Keratinocyte (primary cell): ENCODE data around the gene MAJIN. TPM values are rescaled to one million over a fixed set of nuclear protein-coding genes. Genes with fewer than 3 reads are reported as not detected.

ENCODE experiments used
- DNase-seq: peaks from one replicate; pipeline ENCODE4 v3.0.0-alpha.2; 2011; ENCODE audit warnings: low read depth, missing footprints, low spot score
- FAIRE-seq: peaks from 2 replicates; lab custom pipeline; 2011; peaks lifted over from hg19 to GRCh38; lab: Jason Lieb, UNC
- H2AFZ ChIP-seq: 2 replicates; pipeline ENCODE4 v1.6.0; 2012; ENCODE audit warnings: low read length, control low read depth, inconsistent platforms; ENCODE audit not compliant: control insufficient read depth
- H3K27ac ChIP-seq: 2 replicates; pipeline ENCODE4 v1.5.1; 2011; ENCODE audit warnings: low read length; ENCODE audit not compliant: control insufficient read depth, insufficient read depth
- H3K27me3 ChIP-seq: 3 replicates; pipeline ENCODE4 v1.6.0; 2011; ENCODE audit warnings: low read length; ENCODE audit not compliant: control insufficient read depth, insufficient read depth; ENCODE audit errors: extremely low read depth
- H3K36me3 ChIP-seq, 2 experiments: 2 replicates in 1 of 2; 3 replicates in 1 of 2; pipeline ENCODE4 v1.5.1; 2011; ENCODE audit warnings: low read length in 2 of 2, mild to moderate bottlenecking in 1 of 2; ENCODE audit not compliant: control insufficient read depth in 2 of 2, insufficient read depth in 2 of 2; ENCODE audit errors: extremely low read depth in 1 of 2
- H3K4me1 ChIP-seq: 3 replicates; pipeline ENCODE4 v1.5.1; 2011; ENCODE audit warnings: low read length; ENCODE audit not compliant: control insufficient read depth, insufficient read depth; ENCODE audit errors: extremely low read depth
- H3K4me2 ChIP-seq: 3 replicates; pipeline ENCODE4 v1.6.0; 2011; ENCODE audit warnings: low read depth, low read length; ENCODE audit not compliant: control insufficient read depth, insufficient read depth; ENCODE audit errors: extremely low read depth
- H3K4me3 ChIP-seq, 3 experiments: fragments of 200-600 bp in 1 of 3; sonication (generic) in 1 of 3; 2 replicates in 2 of 3; 3 replicates in 1 of 3; pipeline ENCODE4 v1.5.1; 2011 to 2016; ENCODE audit warnings: low read length in 3 of 3, mild to moderate bottlenecking in 3 of 3, control low read depth in 2 of 3, inconsistent platforms in 1 of 3, low read depth in 1 of 3, mixed read lengths in 1 of 3, mixed run types in 1 of 3, moderate library complexity in 1 of 3; ENCODE audit not compliant: control insufficient read depth in 2 of 3, insufficient read depth in 2 of 3; ENCODE audit errors: extremely low read depth in 1 of 3
- H3K79me2 ChIP-seq: 2 replicates; pipeline ENCODE4 v1.6.0; 2012; ENCODE audit warnings: low read length; ENCODE audit not compliant: control insufficient read depth, insufficient read depth
- H3K9ac ChIP-seq: 3 replicates; pipeline ENCODE4 v1.6.0; 2011; ENCODE audit warnings: low read length; ENCODE audit not compliant: control insufficient read depth, insufficient read depth; ENCODE audit errors: extremely low read depth
- H3K9me1 ChIP-seq: 3 replicates; pipeline ENCODE4 v1.6.0; 2011; ENCODE audit warnings: low read length; ENCODE audit not compliant: control insufficient read depth, insufficient read depth; ENCODE audit errors: extremely low read depth
- H3K9me3 ChIP-seq: 2 replicates; pipeline ENCODE4 v1.5.1; 2012; ENCODE audit warnings: low read depth, low read length; ENCODE audit not compliant: control insufficient read depth
- H4K20me1 ChIP-seq: 3 replicates; pipeline ENCODE4 v1.6.0; 2011; ENCODE audit warnings: low read length; ENCODE audit not compliant: control insufficient read depth, insufficient read depth; ENCODE audit errors: extremely low read depth
- CTCF ChIP-seq, 3 experiments: IDR thresholded peaks in 1 of 3; conservative IDR thresholded peaks in 1 of 3; optimal IDR thresholded peaks in 1 of 3; 2 replicates in 2 of 3; 3 replicates in 1 of 3; pipeline versions ENCODE3 to v1.5.1; 2011; ENCODE audit warnings: low read length in 3 of 3, mild to moderate bottlenecking in 3 of 3, moderate library complexity in 2 of 3, control low read depth in 1 of 3, inconsistent platforms in 1 of 3; ENCODE audit not compliant: insufficient read depth in 2 of 3; ENCODE audit errors: extremely low read depth in 1 of 3
- EZH2 ChIP-seq: IDR thresholded peaks from one replicate; pipeline ENCODE4 v1.6.1; 2012; ENCODE audit warnings: inconsistent platforms, mild to moderate bottlenecking, low read length, moderate library complexity
- dilution Hi-C: fragments of 300-500 bp; cut with MboI; formaldehyde crosslinking; loops from one replicate; pipeline ENCODE4 v1.7.0; 2020; ENCODE audit warnings: low sequenced_read_pairs; ENCODE audit not compliant: extremely low pct_ligation_motif_present
- polyA plus RNA-seq, 5 experiments: library from polyadenylated mRNA; depleted of rRNA in 3 of 5; stranded (reverse) in 3 of 5; stranded (forward) in 1 of 5; unstranded in 1 of 5; fragments of >200 nt; gene quantifications; 1 replicate in 1 of 5; 2 replicates in 3 of 5; 3 replicates in 1 of 5; pipeline versions ENCODE4 v1.2.1 to v1.2.3, GENCODE V29; 2011 to 2012; ENCODE audit warnings: missing spikeins in 2 of 5, low read depth in 1 of 5, low replicate concordance in 1 of 5

MAJIN gene
- polyA plus RNA-seq, 1 donor (not counting 4 experiments of a cell fraction or from before 2014, with no cell fraction given), result 0.09 TPM

GRCh38 chr11:64892411-64892831 lies 79.5 kb downstream of the MAJIN start:
- peaks cover 0 to 7% of the 10 kb centered on the region in 2 experiments for H3K36me3 ChIP-seq

GRCh38 chr11:64891880-64892279 lies 80.0 kb downstream of the MAJIN start:
- Histone ChIP-seq H3K9me3 (no peaks in the 10 kb centered on the region), H3K4me2 (no peak overlapping the region), H3K9ac (no peak overlapping the region), H3K9me1 (no peaks in the 10 kb centered on the region), H3K27ac (no peak overlapping the region), H2AFZ (no peak overlapping the region), H4K20me1 (no peaks in the 10 kb centered on the region), H3K27me3 (no peaks in the 10 kb centered on the region), H3K4me1 (peaks cover 7% of the 10 kb centered on the region), H3K4me3 (no peak overlapping the region), H3K36me3 (peaks cover 0 to 5% of the 10 kb centered on the region in 2 experiments), H3K79me2 (no peaks in the 10 kb centered on the region)
- dilution Hi-C loops, result no loop called here
- no peak for TF ChIP-seq EZH2
- TF ChIP-seq CTCF (optimal IDR thresholded peaks at IDR 0.05 in 1 of 3, IDR thresholded peaks at IDR 0.05 in 1 of 3, conservative IDR thresholded peaks at IDR 0.05 in 1 of 3; ENCODE audit: extremely low read depth in 1 of 3, insufficient read depth in 2 of 3, low read length in 3 of 3), result no peak
- FAIRE-seq, result no peak
- DNase-seq, result no peak

More at GRCh38 chr11:64892411-64892831, 79.5 kb downstream of the MAJIN start:
- no peak overlapping the region for H2AFZ ChIP-seq
- no peak overlapping the region for H3K27ac ChIP-seq
- no peaks in the 10 kb centered on the region for H3K27me3 ChIP-seq
- H3K9me3 ChIP-seq, result no peaks in the 10 kb centered on the region
- FAIRE-seq (no peak), DNase-seq (no peak)
- no peaks in the 10 kb centered on the region for H3K79me2 ChIP-seq
- H4K20me1 ChIP-seq, result no peaks in the 10 kb centered on the region
- H3K4me1 ChIP-seq, result peaks cover 7% of the 10 kb centered on the region
- TF ChIP-seq EZH2 (no peak), CTCF (optimal IDR thresholded peaks at IDR 0.05 in 1 of 3, IDR thresholded peaks at IDR 0.05 in 1 of 3, conservative IDR thresholded peaks at IDR 0.05 in 1 of 3; ENCODE audit: extremely low read depth in 1 of 3, insufficient read depth in 2 of 3, low read length in 3 of 3) (no peak)
- no peaks in the 10 kb centered on the region for H3K9me1 ChIP-seq
- dilution Hi-C loops, result no loop called here
- no peak overlapping the region for H3K4me2 ChIP-seq
- no peak overlapping the region for H3K9ac ChIP-seq
- no peak overlapping the region for H3K4me3 ChIP-seq
